Suppressor macrophage treated with lipopolysaccharide for 4 hours (primary cell): Measurements from ENCODE around the gene CFAP299.
A peak's percentile ranks its signal among the peaks of the same experiment; 100 is the strongest.
"Not testable (repeated sequence)": the region's sequence is repeated elsewhere in the genome, so short reads cannot be mapped to it uniquely, and the experiment has no call there.

ENCODE experiments used
- DNase-seq: peaks from one replicate; pipeline ENCODE4 v3.0.0-alpha.2; 2020

CFAP299 gene

DNA sequence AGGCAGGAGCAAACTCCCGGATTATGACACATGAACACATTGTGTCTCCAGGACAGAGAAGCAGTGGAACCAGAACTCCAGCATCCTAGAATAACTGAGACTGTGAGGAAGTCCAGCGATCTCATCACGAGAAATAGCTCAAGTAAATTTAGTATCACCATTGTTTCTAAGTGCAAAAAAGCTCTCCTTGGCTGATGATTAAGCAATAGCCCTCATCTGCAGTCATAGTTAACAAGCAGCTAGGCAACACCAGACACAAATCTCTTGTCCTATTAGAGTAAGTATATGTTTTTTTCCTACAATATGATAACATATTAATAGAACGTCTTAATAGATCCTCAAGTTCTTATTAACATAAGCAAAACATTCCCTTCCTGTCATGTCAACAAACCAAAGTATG lies 2.4 kb upstream of the CFAP299 start:
- DNase-seq = no peak

DNA sequence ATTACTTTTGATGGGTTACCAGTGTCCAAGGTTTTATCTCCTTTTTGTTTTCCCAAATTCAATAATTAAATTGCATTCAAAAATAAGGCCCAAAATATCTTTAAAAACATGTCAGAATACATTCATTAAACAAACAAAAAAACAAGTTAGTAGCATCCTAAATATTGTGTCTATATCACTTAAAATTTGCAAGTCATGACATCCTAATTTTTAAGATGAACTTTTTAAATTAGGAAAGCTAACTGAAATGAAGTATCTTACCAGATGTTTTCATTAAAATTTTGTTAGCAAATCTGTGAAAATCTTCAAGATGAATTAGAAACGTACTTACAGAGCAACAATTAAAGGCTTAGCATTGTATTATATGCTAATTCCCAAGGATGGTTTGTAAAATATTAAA lies 962 bp upstream of the CFAP299 start:
- DNase-seq = no peak

GRCh38 chr4:80335226-80335553 lies 340 bp upstream of the CFAP299 start:
- DNase-seq = no peak

GRCh38 chr4:80336582-80336981 lies 1.1 kb downstream of the CFAP299 start:
- no peak for DNase-seq

GRCh38 chr4:80340036-80340435 lies 4.5 kb downstream of the CFAP299 start:
- DNase-seq = no peak

DNA sequence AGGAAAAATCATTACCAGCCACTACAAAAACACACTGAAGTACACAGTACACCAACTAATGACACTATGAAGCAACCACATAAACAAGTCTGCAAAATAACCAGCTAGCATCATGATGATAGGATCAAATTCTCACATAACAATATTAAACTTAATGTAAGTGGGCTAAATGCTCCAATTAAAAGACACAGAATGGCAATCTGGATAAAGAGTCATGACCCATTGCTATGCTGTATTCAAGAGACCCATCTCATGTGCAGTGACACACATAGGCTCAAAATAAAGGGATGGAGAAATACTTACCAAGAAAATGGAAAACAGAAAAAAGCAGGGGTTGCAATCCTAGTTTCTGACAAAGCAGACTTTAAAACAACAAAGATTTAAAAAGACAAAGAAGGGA lies 7.2 kb downstream of the CFAP299 start:
- DNase-seq = not testable (repeated sequence)

DNA sequence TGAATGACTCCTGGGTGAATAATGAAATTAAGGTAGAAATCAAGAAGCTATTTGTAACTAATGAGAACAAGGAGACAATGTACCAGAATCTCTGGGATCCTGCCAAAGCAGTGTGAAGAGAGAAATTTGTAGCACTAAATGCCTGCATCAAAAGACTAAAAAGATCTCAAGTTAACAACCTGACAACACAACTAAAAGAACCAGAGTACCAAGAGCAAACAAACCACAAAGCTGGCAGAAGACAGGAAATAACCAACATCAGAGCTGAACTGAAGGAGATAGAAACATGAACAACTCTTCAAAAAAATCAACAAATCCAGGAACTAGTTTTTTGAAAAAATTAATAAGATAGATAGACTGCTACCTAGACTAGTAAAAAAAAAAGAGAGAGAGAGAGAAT lies 8.4 kb downstream of the CFAP299 start:
- DNase-seq = no peak

- DNase-seq = no peak
Observed at GRCh38 chr4:80360084-80360483, 24.6 kb downstream of the CFAP299 start.

GRCh38 chr4:80360900-80361299 lies 25.4 kb downstream of the CFAP299 start:
- peak; percentile 5 for DNase-seq

DNA sequence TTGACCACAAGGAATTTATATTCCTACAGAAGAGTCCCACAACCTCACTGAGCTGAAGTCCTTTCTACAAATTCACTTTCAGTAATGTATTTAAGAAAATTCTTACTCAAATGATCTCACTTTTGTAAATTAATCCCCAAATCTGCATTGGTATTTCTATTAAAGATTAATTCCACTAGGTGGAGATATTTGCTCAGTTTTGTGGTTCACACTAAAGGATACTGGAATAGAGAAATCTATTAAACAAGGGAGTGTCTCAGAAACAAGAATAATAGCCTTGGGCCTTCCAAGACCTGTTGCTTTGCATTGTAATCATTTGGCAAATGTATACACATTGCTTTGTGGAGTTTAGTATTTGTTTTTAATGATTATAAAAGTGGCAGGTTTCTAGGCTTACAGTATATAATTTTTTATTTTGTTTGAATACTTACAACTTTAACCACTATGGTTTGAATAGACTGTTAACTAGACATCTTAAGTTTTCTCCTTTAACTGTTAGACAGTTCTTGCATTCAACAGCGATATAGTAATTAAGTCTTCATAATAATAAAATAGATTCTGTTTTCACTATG lies 25.9 kb downstream of the CFAP299 start:
- DNase-seq = peak; percentile 34

GRCh38 chr4:80362578-80363181 lies 27.1 kb downstream of the CFAP299 start:
- DNase-seq = peak; percentile 43

DNA sequence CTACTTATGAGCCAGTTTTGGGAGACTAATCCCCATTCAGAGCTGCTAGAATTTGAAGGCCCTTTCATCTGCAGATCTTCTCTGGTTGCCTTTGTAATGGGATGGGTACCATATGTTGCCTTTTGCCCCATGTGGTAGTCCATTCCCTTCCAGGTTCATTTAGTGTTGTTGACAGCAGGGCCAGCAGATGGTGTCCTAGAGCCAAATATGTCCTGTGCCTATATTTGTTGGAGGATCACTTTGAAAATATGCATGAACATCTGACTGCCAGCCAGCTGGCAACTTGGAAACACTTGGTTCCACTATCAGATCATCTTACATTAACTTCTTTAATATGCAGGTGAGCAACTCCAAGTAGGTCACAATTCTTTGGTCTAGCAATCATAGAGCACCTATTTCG lies 30.4 kb downstream of the CFAP299 start:
- DNase-seq = peak; percentile 41

- no peak for DNase-seq
Observed at GRCh38 chr4:80367737-80368136, 32.2 kb downstream of the CFAP299 start.

DNA sequence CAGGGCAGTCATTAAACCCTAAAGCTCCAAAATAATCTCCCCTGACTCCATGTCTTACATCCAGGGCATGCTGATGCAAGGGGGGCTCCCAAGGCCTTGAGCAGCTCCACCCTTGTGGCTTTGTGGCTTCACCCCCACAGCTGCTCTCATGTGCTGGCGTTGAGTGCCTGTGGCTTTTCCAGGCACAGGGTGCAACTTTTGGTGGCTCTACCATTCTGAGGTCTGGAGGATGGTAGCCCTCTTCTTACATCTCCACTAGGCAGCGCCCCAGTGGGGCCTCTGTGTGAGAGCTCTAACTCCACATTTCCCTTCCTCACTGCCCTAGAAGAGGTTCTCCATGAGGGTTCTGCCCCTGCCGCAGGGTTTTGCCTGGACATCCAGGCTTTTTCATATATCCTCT lies 35.1 kb downstream of the CFAP299 start:
- no peak for DNase-seq

DNA sequence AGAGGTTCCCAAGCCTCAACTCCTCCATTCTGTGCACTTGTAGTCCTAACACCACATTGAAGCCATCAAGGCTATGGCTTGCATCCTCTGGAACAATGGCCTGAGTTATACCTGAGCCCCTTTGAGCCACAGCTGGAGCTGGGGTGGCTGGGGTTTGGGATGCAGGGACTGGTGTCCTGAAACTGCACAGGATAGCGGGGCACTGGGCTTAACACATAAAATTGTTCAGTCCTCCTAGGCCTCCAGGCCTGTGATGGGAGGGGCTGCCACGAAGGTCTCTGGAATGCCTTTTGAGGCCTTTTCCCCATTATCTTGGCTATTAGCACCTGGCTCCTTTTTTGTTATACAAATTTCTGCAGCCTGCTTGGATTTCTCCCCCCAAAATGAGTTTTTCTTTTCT lies 35.5 kb downstream of the CFAP299 start:
- DNase-seq = no peak

DNA sequence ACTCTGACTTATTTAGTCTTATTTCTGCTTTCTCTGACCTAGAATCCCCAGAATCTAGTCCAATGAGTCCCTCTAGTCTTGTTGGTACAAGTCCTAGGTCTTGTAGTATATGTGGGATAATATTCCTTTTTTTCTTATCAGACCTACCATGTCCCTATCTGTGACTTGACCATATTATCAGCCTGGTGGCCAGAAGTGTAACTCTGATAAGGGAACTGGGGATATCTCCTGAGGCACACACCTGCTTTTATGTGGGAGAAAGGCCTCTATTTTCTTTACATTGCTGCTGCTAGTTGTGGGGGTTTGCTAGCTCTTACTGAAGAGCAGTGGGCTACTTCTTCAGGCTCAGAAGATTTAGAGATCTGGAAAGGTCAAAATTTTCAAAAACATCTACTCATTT lies 38.6 kb downstream of the CFAP299 start:
- DNase-seq = no peak

GRCh38 chr4:80382090-80382832 lies 46.7 kb downstream of the CFAP299 start:
- DNase-seq = no peak

DNA sequence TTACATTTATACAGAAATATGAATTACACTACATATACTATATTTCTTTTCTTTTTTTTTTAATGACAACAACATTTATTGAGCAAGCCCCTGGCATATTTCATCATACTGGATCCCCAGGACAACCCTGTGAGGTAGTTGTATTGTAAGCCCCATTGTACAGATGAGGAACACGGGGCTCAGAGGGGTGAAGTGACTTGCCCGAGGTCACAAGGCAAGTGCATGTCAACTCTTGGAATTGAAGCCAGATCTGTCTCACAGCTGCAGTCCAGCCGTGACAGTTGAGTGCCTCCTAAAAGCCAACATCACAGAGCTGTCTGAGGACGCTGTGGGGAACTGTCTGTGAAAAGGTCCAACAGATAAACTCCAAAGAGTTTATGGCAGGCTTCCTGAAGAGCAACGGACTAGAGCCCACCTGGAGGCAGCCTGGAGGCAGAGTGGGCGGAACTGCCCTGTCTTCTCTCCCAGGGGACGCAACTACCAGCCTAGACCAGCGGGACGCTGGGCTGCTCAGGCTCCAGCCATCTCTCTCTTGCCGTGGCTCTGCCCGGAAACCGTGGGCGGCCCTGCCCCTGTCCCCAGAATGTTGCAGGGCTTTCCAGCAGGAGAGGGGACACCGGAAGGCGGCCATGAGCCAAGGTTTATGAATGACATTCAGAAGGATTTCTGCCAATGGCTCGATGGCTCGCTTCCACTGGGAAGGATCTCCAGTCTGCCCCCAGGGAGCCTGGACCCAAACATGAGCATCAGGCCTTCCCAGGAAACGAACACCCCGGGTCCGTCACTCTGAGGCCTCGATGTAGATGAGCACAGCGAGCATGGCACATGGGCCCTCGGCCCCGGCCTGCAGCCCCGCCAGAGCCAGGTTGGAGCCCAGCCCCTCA lies 50.1 kb downstream of the CFAP299 start:
- no peak for DNase-seq

GRCh38 chr4:80386281-80386886 lies 50.9 kb downstream of the CFAP299 start:
- DNase-seq = no peak

DNA sequence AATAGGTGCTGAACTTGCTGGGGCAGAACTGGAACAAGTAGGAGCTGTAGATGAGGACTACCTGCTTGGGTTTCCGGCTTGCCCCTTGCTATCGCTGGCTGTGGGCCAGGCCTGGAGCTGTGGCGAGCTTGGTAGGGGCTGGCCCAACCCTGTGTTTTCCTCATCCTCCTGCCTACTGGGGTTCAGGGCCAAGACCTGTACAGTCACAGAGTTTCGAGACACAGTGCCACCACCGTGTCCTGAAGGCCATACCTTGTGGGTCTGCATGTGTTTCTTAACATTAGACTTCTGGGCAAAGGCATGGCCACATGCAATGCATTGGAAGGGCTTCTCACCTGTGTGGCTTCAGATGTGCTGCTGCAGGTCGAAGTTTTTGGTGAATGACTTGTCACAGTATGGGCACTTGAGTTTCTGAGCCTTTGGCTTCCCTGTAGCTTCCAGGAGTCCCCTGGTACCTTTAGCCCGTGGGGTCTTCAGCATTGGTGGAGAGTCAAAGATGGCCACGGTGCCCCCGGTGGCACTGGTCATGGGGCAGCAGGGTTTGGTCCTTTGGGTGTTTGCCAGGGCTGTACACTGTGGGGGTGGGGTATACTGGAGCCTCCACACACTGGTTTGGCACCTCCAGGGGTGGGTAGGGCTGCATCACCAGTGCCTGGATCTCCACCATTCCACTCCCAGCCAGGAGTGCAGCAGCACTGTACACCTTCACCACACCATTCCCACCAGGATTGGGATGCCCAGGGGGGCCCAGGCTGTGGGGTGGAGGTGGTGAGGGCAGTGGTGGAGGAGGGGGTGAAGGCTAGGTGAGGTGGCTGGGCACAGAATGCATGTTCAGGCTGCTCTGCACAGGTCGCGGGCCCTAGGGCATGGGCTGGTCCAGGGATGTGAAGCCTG lies 52.1 kb downstream of the CFAP299 start:
- DNase-seq = no peak

DNA sequence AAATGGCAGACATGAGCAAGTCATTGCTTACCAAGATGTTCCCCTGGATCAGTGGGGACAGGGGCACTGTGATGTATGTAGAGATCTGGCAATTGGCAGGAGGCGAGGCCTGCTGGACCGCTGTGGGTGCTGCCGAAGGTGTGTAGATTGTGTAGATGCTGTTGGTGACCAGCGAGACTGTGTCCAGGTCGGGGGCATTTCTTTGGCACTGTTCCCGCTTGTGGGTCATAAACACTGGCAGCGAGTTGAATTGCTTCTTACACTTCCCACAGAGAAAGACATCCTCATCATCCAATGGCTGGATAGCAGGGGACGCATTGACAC lies 52.7 kb downstream of the CFAP299 start:
- DNase-seq = no peak

- DNase-seq = no peak
Observed at GRCh38 chr4:80390178-80390577, 54.6 kb downstream of the CFAP299 start.
